Measurements from ENCODE around the gene NCOA3.
"Not testable (repeated sequence)": the region's sequence is repeated elsewhere in the genome, so short reads cannot be mapped to it uniquely, and the experiment has no call there.

Gene NCOA3

GRCh38 chr20:47571426-47571825, 69.7 kb downstream of the NCOA3 start:
- no peak for DNase-seq

GRCh38 chr20:47572105-47572729, 70.5 kb downstream of the NCOA3 start:
- DNase-seq = no peak

GRCh38 chr20:47573559-47573958, 71.9 kb downstream of the NCOA3 start:
- DNase-seq = no peak

- DNase-seq = peak; percentile 33
These were observed 73.1 kb downstream of the NCOA3 start for GRCh38 chr20:47574616-47575364.

- peak; percentile 32 for DNase-seq
These were observed 74.9 kb downstream of the NCOA3 start for GRCh38 chr20:47576516-47577033.

- DNase-seq = no peak
These were observed 75.6 kb downstream of the NCOA3 start for GRCh38 chr20:47577314-47577713.

GRCh38 chr20:47578543-47578942, 76.9 kb downstream of the NCOA3 start:
- DNase-seq = no peak

- not testable (repeated sequence) for DNase-seq
These were observed 79.0 kb downstream of the NCOA3 start for GRCh38 chr20:47580686-47581085.

GRCh38 chr20:47581090-47581489, 79.4 kb downstream of the NCOA3 start:
- DNase-seq = no peak

- no peak for DNase-seq
These were observed 81.9 kb downstream of the NCOA3 start for GRCh38 chr20:47583551-47583950.

- no peak for DNase-seq
These were observed 83.5 kb downstream of the NCOA3 start for GRCh38 chr20:47585087-47585747.

- DNase-seq = no peak
These were observed 85.1 kb downstream of the NCOA3 start for GRCh38 chr20:47586649-47587294.

GRCh38 chr20:47588158-47588557, 86.5 kb downstream of the NCOA3 start:
- no peak for DNase-seq

GRCh38 chr20:47591231-47591630, 89.5 kb downstream of the NCOA3 start:
- DNase-seq = no peak

- no peak for DNase-seq
These were observed 92.5 kb downstream of the NCOA3 start for GRCh38 chr20:47594157-47594556.

- DNase-seq = not testable (repeated sequence)
These were observed 93.5 kb downstream of the NCOA3 start for GRCh38 chr20:47595138-47595537.

- DNase-seq = no peak
These were observed 94.4 kb downstream of the NCOA3 start for GRCh38 chr20:47596003-47596571.

- no peak for DNase-seq
These were observed 95.4 kb downstream of the NCOA3 start for GRCh38 chr20:47597090-47597489.

GRCh38 chr20:47598911-47599744, 97.4 kb downstream of the NCOA3 start:
- DNase-seq = no peak

GRCh38 chr20:47600967-47601547, 99.4 kb downstream of the NCOA3 start:
- no peak for DNase-seq

GRCh38 chr20:47603260-47603659, 101.6 kb downstream of the NCOA3 start:
- DNase-seq = no peak

Measured in activated CD4-positive, alpha-beta T cell treated with anti-CD3 and anti-CD28 coated beads, Interleukin-2, Interleukin-6, amounts not matched to agents 100 ng/mL and 50 ng/mL, durations not matched to agents 16 hours and 8 hours (primary cell).